Neutrophil (primary cell): ENCODE results near the gene ACBD6.
A peak's percentile ranks its signal among the peaks of the same experiment; 100 is the strongest.

ENCODE experiments used
- H3K27ac ChIP-seq: fragments of 200-600 bp; sonication (generic); 2 replicates; pipeline ENCODE4 v1.5.1; 2016; ENCODE audit warnings: mild to moderate bottlenecking, moderate library complexity
- H3K27me3 ChIP-seq: fragments of 200-600 bp; sonication (generic); 2 replicates; pipeline ENCODE4 v1.6.0; 2016; ENCODE audit warnings: mild to moderate bottlenecking
- H3K36me3 ChIP-seq: fragments of 200-600 bp; sonication (generic); 2 replicates; pipeline ENCODE4 v1.5.1; 2017
- H3K4me1 ChIP-seq, 2 experiments: fragments of 200-600 bp in 1 of 2; sonication (generic) in 1 of 2; 1 replicate in 1 of 2; 2 replicates in 1 of 2; pipeline versions ENCODE4 v1.5.1 to v1.6.1; 2013 to 2016; ENCODE audit warnings: low read depth in 1 of 2, low read length in 1 of 2, mild to moderate bottlenecking in 1 of 2, moderate library complexity in 1 of 2; ENCODE audit not compliant: control insufficient read depth in 1 of 2, insufficient read depth in 1 of 2
- H3K4me3 ChIP-seq, 2 experiments: fragments of 200-600 bp in 1 of 2; sonication (generic) in 1 of 2; 1 replicate in 1 of 2; 2 replicates in 1 of 2; pipeline ENCODE4 v1.5.1; 2013 to 2016; ENCODE audit warnings: low read depth in 1 of 2, low read length in 1 of 2, mild to moderate bottlenecking in 1 of 2, moderate library complexity in 1 of 2
- H3K9me3 ChIP-seq: fragments of 200-600 bp; sonication (generic); 2 replicates; pipeline ENCODE4 v1.5.1; 2016
- CTCF ChIP-seq: fragments of 200-600 bp; sonication (generic); IDR thresholded peaks from 2 replicates; pipeline ENCODE4 v1.5.1; 2016; ENCODE audit warnings: antibody characterized with exemption

The ACBD6 gene

GRCh38 chr1:180250883-180251509 lies 251.4 kb downstream of the ACBD6 start:
- Histone ChIP-seq H3K4me1 (peaks cover 42 to 43% of the 10 kb centered on the region in 2 experiments), H3K36me3 (no peaks in the 10 kb centered on the region), H3K27ac (no peak overlapping the region), H3K4me3 (no peak overlapping the region), H3K9me3 (no peaks in the 10 kb centered on the region), H3K27me3 (no peaks in the 10 kb centered on the region)
- TF ChIP-seq CTCF = no peak

GRCh38 chr1:180250499-180250770 lies 251.9 kb downstream of the ACBD6 start:
- H3K27ac ChIP-seq = no peak overlapping the region
- no peaks in the 10 kb centered on the region for H3K36me3 ChIP-seq
- TF ChIP-seq CTCF = no peak
- no peaks in the 10 kb centered on the region for H3K9me3 ChIP-seq
- no peak overlapping the region for H3K4me3 ChIP-seq
- no peaks in the 10 kb centered on the region for H3K27me3 ChIP-seq
- peaks cover 42 to 43% of the 10 kb centered on the region in 2 experiments for H3K4me1 ChIP-seq

- H3K27ac ChIP-seq = no peak overlapping the region
- H3K9me3 ChIP-seq = no peaks in the 10 kb centered on the region
- no peaks in the 10 kb centered on the region for H3K36me3 ChIP-seq
- TF ChIP-seq CTCF = no peak
- H3K4me1 ChIP-seq = peaks cover 42 to 43% of the 10 kb centered on the region in 2 experiments
- H3K4me3 ChIP-seq = no peak overlapping the region
- H3K27me3 ChIP-seq = no peaks in the 10 kb centered on the region
Measured at GRCh38 chr1:180249725-180250498, 252.5 kb downstream of the ACBD6 start.

GRCh38 chr1:180248731-180249681 lies 253.4 kb downstream of the ACBD6 start:
- no peaks in the 10 kb centered on the region for H3K36me3 ChIP-seq
- peaks cover 42 to 43% of the 10 kb centered on the region in 2 experiments for H3K4me1 ChIP-seq
- no peak overlapping the region for H3K4me3 ChIP-seq
- no peaks in the 10 kb centered on the region for H3K9me3 ChIP-seq
- no peaks in the 10 kb centered on the region for H3K27me3 ChIP-seq
- H3K27ac ChIP-seq = peak overlapping the region; percentile 81
- TF ChIP-seq CTCF = no peak

- Histone ChIP-seq H3K4me1 (peaks cover 40 to 41% of the 10 kb centered on the region in 2 experiments), H3K9me3 (no peaks in the 10 kb centered on the region), H3K27me3 (peaks cover 7% of the 10 kb centered on the region), H3K4me3 (no peak overlapping the region), H3K27ac (peak overlapping the region; percentile 81), H3K36me3 (no peaks in the 10 kb centered on the region)
- TF ChIP-seq CTCF = no peak
Measured at GRCh38 chr1:180248176-180248575, 254.2 kb downstream of the ACBD6 start.
